ENCODE data around the gene TNFRSF1B.

TNFRSF1B gene

GRCh38 chr1:12202577-12202976, 35.8 kb downstream of the TNFRSF1B start:
- TF ChIP-seq, protein P1, sequence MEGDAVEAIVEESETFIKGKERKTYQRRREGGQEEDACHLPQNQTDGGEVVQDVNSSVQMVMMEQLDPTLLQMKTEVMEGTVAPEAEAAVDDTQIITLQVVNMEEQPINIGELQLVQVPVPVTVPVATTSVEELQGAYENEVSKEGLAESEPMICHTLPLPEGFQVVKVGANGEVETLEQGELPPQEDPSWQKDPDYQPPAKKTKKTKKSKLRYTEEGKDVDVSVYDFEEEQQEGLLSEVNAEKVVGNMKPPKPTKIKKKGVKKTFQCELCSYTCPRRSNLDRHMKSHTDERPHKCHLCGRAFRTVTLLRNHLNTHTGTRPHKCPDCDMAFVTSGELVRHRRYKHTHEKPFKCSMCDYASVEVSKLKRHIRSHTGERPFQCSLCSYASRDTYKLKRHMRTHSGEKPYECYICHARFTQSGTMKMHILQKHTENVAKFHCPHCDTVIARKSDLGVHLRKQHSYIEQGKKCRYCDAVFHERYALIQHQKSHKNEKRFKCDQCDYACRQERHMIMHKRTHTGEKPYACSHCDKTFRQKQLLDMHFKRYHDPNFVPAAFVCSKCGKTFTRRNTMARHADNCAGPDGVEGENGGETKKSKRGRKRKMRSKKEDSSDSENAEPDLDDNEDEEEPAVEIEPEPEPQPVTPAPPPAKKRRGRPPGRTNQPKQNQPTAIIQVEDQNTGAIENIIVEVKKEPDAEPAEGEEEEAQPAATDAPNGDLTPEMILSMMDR (IDR thresholded peaks at IDR 0.05; ENCODE audit: insufficient read depth, low read depth, low read length, missing control alignments): no peak
- DNase-seq (ENCODE audit: low read depth): no peak
- no peak overlapping the region for H3K4me3 ChIP-seq (ENCODE audit: low read depth, low read length)

- TF ChIP-seq, protein P1 (IDR thresholded peaks at IDR 0.05; ENCODE audit: insufficient read depth, low read depth, low read length, missing control alignments): no peak
- no peak overlapping the region for H3K4me3 ChIP-seq (ENCODE audit: low read depth, low read length)
- DNase-seq (ENCODE audit: low read depth): no peak
Observed at GRCh38 chr1:12203216-12204007, 36.6 kb downstream of the TNFRSF1B start.

GRCh38 chr1:12204140-12204539, 37.3 kb downstream of the TNFRSF1B start:
- TF ChIP-seq, protein P1 (IDR thresholded peaks at IDR 0.05; ENCODE audit: insufficient read depth, low read depth, low read length, missing control alignments): no peak
- no peak overlapping the region for H3K4me3 ChIP-seq (ENCODE audit: low read depth, low read length)
- DNase-seq (ENCODE audit: low read depth): peak; percentile 50

GRCh38 chr1:12204754-12205658, 38.2 kb downstream of the TNFRSF1B start:
- no peak overlapping the region for H3K4me3 ChIP-seq (ENCODE audit: low read depth, low read length)
- DNase-seq (ENCODE audit: low read depth): no peak
- TF ChIP-seq, protein P1 (IDR thresholded peaks at IDR 0.05; ENCODE audit: insufficient read depth, low read depth, low read length, missing control alignments): no peak

DNA sequence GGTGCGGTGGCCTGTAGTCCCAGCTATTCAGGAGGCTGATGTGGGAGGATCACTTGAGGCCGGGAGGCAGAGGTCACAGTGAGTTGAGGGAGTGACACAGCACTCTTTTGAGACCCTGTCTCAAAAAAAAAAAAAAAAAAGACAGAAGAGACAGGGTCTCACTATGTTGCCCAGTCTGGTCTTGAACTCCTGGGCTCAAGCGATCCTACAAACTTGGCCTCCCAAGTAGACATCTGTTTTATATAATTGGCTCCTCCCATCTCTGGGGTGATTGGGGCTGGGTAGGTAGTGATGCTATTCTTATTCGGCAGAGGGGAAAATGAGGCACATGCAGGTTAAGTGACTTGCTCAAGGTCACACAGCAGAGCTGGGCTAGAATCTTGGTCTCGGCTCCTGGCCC, 39.4 kb downstream of the TNFRSF1B start:
- TF ChIP-seq, protein P1 (IDR thresholded peaks at IDR 0.05; ENCODE audit: insufficient read depth, low read depth, low read length, missing control alignments): no peak
- H3K4me3 ChIP-seq (ENCODE audit: low read depth, low read length): no peak overlapping the region
- DNase-seq (ENCODE audit: low read depth): no peak

DNA sequence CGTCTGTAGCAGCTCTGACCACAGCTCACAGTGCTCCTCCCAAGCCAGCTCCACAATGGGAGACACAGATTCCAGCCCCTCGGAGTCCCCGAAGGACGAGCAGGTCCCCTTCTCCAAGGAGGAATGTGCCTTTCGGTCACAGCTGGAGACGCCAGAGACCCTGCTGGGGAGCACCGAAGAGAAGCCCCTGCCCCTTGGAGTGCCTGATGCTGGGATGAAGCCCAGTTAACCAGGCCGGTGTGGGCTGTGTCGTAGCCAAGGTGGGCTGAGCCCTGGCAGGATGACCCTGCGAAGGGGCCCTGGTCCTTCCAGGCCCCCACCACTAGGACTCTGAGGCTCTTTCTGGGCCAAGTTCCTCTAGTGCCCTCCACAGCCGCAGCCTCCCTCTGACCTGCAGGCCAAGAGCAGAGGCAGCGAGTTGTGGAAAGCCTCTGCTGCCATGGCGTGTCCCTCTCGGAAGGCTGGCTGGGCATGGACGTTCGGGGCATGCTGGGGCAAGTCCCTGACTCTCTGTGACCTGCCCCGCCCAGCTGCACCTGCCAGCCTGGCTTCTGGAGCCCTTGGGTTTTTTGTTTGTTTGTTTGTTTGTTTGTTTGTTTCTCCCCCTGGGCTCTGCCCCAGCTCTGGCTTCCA, 40.1 kb downstream of the TNFRSF1B start:
- no peak overlapping the region for H3K4me3 ChIP-seq (ENCODE audit: low read depth, low read length)
- TF ChIP-seq, protein P1 (IDR thresholded peaks at IDR 0.05; ENCODE audit: insufficient read depth, low read depth, low read length, missing control alignments): no peak
- DNase-seq (ENCODE audit: low read depth): no peak
